ENCODE results near the gene NPHP4.

DNA sequence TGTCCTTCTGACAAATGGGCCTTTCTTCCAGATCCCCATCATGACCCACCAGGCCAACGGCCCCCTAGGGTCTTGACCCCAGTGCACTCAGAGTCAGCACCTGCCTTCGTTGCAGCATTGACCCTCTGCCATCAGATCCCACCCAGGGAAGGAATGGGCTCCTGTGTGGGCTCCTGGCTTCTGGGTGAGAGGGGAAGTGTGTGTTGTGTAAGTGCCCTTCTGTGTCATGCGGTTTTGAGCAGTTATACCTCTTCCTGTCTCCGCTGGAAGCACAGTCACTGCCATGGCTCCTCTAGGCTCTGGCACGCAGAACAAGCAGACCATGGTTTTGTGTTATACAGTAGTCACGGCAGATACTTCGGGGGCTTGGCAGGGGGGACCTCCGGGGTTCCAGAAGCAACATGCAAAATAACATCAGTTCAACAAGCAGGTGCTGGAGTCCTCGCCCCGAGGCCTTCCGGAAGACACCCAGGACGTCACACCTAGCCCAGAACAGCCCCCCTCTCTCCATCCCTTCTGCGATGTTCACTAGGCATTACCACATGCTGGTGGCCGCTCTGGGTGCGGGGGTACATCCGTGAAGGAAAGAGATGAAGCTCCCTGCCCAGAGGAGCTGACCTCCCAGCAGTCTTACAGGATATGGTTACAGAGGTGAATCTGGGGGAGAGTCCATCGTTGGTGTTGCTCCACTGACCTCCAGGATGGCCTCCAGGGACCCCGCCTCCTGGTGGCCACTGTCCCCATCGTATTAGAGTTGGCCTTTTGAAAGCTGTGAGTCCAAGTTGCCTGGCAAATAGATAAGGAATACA lies 36.0 kb upstream of the NPHP4 start:
- TF ChIP-seq, protein P1, sequence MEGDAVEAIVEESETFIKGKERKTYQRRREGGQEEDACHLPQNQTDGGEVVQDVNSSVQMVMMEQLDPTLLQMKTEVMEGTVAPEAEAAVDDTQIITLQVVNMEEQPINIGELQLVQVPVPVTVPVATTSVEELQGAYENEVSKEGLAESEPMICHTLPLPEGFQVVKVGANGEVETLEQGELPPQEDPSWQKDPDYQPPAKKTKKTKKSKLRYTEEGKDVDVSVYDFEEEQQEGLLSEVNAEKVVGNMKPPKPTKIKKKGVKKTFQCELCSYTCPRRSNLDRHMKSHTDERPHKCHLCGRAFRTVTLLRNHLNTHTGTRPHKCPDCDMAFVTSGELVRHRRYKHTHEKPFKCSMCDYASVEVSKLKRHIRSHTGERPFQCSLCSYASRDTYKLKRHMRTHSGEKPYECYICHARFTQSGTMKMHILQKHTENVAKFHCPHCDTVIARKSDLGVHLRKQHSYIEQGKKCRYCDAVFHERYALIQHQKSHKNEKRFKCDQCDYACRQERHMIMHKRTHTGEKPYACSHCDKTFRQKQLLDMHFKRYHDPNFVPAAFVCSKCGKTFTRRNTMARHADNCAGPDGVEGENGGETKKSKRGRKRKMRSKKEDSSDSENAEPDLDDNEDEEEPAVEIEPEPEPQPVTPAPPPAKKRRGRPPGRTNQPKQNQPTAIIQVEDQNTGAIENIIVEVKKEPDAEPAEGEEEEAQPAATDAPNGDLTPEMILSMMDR (IDR thresholded peaks at IDR 0.05): no peak
- TF ChIP-seq FOXJ3 (CRISPR knock-in tag; IDR thresholded peaks at IDR 0.05; ENCODE audit: borderline replicate concordance): no peak
- no peak for TF ChIP-seq RORB (CRISPR knock-in tag; IDR thresholded peaks at IDR 0.05)
- TF ChIP-seq ZNF138 (CRISPR knock-in tag; conservative IDR thresholded peaks at IDR 0.05): no peak
- no peak for TF ChIP-seq CREB1 (CRISPR knock-in tag; IDR thresholded peaks at IDR 0.05)
